GM18873 (cell line): ENCODE data around the gene APOBEC4.
A peak's percentile ranks its signal among the peaks of the same experiment; 100 is the strongest.
"Not testable (repeated sequence)": the region's sequence is repeated elsewhere in the genome, so short reads cannot be mapped to it uniquely, and the experiment has no call there.

Experiments used
- ATAC-seq: cut with Tn5 transposase; IDR thresholded peaks from one replicate; pipeline ENCODE4 v1.9.1; 2021; ENCODE audit warnings: mild to moderate bottlenecking, moderate library complexity, moderate number of reproducible peaks; ENCODE audit not compliant: unreplicated experiment, low FRiP score

The APOBEC4 gene

DNA sequence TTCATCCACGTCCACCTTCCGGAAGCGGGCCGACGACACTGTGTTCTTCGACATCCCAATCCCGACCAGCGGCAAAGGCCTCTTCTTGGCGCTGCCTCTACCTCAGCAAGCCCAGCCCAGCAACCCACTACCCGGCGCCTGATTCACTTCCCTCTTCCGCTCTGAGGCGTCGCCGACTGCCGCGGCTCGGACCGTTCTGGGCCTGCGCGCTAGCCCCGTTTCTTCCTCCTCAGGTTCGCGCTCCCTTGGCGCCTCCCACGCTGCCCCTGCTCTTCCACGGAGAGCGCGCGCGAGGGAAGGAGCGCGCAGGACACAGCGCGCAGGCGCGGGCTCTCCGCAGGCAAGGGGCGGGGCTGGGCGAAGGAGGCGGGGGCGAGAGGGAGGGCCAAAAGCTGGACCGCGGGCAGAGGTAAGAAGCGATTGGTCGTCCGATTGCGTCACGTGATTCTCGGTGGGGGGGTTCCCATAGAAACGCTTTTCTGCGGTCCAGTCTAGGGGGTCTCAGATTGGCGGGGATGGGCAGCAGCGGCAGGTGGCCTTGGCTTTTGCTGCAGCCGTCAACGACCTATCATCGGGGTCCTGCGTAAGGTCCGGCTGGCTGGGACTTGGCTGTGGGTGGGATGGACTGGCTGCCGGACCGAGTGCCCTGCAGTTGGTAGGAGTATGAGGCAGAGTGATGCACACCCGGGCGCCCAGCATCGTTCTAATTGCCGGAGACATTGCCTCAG lies 17.3 kb downstream of the APOBEC4 start, which contains the start of gene ARPC5:
TSS of gene ARPC5 (minus strand) at position 178 of the 728 bp plus-strand sequence. CDS start at position 54, 124 bp downstream.
- ATAC-seq = peak; percentile 66

DNA sequence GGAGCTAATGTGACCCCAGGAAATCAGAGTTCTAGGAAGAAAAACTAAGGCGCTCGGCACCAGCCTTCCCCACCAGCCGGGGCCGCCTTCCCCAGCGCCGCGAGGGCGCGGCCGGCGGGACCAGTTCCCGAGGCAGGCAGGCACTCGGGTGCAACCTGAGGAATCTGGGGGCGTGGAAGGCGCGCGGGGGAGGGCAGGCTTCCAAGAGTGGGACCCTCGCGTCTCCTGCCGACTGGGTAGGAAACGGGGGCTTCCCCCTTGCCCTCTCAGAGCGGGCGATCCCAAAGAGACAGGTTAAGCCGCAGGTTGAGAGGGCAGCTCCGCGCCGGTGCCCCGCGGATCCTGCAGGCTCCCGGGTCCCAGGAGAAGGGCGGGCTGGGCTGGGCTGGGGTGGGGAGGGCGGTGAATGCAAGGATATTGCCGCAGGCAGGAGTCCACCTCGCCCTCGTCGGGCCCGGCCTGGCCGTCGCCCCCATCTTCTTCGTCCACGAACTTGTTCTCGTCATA lies 18.0 kb downstream of the APOBEC4 start:
- ATAC-seq = peak; percentile 5

- ATAC-seq = no peak
Observed at GRCh38 chr1:183634429-183635065, 18.6 kb downstream of the APOBEC4 start.

DNA sequence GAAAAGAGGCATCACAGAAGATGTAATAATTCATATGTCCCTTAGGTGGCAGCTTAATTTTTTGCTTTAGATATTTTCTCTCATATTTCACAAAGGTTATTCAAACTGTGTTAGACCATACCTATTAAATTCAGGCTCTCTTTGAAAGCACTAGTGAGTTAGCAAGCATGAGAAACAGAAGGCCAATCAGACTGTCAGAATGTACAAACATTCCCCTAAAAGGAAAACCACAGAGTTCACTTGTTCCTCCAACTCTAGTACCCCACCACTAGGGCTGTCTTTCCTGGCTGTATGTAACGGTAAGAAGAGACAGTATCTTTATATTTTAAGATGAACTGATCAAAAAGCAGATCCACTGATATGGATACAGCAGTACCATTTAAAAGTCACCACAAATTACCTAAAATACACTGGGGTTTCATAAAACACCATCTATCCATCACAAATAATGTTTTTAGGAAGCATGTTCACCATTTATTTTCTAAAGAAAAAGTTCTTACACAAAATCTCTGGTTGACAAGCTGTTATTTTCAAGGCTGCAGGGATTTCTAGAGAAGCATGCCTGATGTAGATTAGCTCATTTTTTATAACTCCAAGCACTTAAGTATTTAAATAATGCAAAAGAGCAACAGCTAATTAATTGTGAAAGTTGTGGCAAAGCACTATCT lies 19.3 kb downstream of the APOBEC4 start:
- peak; percentile 55 for ATAC-seq

- no peak for ATAC-seq
Observed at GRCh38 chr1:183632964-183633363, 20.2 kb downstream of the APOBEC4 start.

- ATAC-seq = no peak
Observed at GRCh38 chr1:183632114-183632513, 21.0 kb downstream of the APOBEC4 start.

- ATAC-seq = no peak
Observed at GRCh38 chr1:183630748-183631147, 22.4 kb downstream of the APOBEC4 start.

GRCh38 chr1:183628537-183628936 lies 24.6 kb downstream of the APOBEC4 start:
- ATAC-seq = no peak

DNA sequence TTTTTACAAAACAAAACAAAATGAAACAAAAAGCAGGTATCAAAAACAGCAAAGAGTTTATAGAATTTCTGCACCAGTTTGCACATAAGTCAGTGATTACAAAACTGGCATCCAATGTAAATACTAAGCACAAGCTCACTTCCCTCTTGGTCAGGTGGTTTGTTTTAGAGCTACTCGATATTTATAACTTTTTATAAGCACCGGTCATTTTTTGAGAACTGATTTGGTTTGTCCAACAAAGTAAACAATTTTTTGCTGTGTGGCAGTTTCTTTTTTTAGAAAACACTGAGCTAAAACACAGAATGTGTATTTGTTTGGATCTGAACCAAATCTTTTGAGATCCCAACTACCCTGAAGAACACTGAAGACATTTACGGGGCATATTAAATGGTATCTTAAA lies 26.9 kb downstream of the APOBEC4 start:
- not testable (repeated sequence) for ATAC-seq

DNA sequence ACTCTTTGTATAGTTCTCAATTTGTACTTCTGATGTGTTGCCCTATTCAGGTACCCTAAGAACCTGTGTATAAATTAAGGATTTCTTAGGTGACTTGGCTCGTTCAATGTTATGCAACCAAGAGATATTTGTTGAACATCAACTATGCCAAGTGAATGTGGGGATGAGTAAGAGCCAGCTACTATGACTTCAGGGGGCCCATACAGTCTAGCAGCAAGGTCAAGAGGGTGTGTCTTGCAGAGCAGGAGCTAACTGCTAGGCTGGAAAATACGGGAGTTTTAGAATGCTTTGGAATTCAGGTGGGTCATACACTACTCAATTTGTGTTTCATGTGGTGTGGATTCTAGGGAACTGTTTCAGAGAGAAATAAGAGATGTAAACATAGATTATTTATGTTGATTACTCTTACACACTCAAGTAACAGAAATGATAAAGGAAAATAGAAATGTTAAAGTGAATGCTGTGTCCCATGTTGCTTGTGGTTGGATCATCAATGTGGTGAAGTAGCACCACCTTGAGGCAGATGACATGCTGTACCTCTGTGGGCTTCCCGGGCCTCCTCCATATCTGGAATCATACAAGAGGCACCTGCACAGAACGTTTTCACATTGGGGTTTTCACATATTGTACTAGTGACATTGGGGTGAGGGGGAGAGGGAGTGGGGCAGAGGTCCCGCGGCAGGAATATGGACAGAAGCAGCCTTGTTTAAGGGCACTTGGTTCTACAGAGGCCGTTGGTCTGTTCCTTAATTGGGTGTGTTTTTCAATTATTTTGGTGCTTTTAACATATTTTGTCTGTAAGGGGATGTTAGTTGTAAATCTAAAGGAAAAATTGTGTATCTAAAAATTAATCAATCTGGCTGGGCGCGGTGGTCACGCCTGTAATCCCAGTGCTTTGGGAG lies 30.0 kb downstream of the APOBEC4 start:
- peak; percentile 80 for ATAC-seq

GRCh38 chr1:183622013-183622412 lies 31.1 kb downstream of the APOBEC4 start:
- ATAC-seq = no peak

- no peak for ATAC-seq
Observed at GRCh38 chr1:183620311-183620710, 32.8 kb downstream of the APOBEC4 start.

- no peak for ATAC-seq
Observed at GRCh38 chr1:183619781-183620180, 33.3 kb downstream of the APOBEC4 start.

DNA sequence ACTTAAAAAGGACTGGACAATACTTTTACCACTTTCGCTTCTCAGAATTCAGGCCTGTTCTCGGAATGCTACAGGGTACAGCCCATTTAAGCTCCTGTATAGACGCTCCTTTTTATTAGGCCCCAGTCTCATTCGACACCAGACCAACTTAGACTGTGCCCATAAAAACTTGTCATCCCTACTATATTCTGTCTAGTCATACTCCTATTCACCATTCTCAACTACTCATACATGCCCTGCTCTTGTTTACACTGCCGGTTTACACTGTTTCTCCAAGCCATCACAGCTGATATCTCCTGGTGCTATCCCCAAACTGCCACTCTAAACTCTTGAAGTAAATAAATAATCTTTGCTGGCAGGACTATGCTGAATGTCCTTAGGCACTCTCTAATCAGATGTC lies 34.9 kb downstream of the APOBEC4 start:
- not testable (repeated sequence) for ATAC-seq

DNA sequence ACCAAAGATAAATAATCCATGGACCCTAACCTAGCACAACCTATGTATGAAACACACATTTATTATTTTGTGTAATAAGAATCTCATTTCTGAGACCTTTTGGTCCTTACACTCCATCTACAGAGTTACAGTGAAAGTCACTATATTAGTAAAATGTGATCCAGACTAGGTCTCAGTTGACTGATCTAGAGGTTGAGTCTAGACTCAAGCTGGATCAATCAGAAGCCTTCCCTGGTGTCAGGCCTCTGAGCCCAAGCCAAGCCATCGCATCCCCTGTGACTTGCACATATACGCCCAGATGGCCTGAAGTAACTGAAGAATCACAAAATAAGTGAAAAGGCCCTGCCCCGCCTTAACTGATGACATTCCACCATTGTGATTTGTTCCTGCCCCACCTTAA lies 40.1 kb downstream of the APOBEC4 start:
- not testable (repeated sequence) for ATAC-seq

DNA sequence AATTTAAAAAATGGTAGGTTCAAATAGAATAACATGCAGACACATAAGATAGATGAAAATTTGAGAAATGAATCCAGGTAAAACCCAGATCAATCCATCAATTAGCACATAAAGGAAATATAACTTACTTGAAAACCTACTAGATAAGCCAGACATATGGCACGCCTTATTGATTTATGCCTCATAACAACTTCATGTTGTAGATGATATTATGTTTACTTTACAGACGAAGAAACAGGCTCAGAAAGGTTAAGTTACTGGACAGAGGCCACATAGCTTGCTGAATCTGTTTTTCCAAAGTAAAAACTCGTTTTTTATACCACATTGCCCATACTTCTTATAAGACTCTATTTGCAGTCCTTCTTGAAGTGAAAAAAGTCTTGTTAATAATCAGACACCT lies 40.7 kb downstream of the APOBEC4 start:
- ATAC-seq = no peak

DNA sequence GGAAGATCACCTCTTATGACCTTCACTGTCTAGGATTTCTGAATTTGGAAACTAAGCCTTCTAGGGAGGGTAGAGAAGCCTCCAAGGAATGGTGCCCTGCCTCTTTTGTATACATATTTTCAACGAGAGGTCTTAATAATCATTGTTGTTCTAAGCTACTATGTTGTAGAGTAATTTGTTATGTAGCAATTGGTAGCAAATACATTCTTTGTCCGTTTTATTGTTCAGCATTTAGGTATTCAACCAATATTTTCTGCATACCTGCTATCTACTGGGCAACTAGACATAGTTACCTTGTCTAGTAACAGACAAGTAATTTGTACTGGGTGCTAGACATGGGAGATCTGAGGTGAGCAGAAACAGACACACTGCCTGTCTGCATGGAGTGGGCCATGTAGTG lies 42.1 kb downstream of the APOBEC4 start:
- ATAC-seq = no peak

DNA sequence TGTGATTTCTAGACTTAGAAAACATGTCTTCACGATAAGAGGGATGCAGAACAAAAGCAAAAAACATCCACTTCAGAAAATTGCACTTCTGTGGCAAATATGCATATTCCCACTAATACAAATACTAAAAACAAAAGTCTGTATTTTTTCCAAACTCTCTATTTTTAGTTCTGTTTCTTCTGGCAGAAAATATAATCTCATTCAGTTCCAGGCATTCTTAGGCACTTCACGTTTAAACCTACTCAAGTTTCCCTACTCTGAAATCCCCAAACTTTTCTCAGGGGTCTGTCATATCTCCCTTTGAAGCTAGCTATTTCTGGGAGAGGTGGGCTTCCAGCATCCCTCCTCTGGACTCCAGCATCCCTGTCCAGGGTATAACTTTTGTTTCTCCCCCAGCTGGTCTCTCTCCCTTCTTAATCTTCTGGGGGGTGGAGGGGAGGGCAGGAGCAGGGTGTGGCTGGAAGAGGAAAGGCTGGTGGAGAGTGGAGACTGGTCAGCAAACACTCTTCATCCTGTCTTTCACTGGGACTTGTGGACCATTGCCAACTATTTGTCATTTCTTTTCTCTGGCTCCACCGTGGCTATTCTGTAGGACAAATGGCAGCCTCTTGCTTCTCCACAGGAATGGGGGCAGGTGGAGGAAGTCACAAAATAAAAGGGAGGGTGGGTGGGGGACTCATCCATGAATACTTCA lies 43.2 kb downstream of the APOBEC4 start:
- ATAC-seq = no peak

DNA sequence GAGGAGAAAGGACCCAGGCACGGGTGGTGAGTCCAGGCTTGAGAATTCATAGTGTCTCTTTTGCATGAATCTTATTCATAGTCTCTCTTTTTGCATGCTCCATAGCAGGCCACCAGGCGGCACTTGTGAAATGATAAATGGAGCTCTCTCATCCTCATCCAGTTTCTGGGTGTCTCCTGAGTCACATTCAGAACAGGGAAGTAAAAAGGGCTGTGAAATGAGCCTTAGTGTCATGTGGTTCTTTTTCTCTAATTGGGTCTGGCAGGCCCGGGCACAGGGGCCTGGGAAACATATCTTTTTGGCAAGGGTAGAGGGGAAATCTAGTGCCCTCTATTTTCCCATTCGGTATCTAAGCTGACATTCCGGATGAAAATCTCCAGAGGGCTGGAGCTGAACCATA lies 43.8 kb downstream of the APOBEC4 start:
- ATAC-seq = no peak
